Hepatocyte (in vitro differentiated cells): ENCODE data around the gene ORM2. TPM values are rescaled to one million over a fixed set of nuclear protein-coding genes. Genes with fewer than 3 reads are reported as not detected.

Source experiments
- DNase-seq: peaks from one replicate; pipeline ENCODE4 v3.0.0-alpha.2; 2016; ENCODE audit warnings: low spot score
- H2AFZ ChIP-seq: fragments of 200-600 bp; sonication (generic); 2 replicates; pipeline ENCODE4 v1.6.0; 2016; ENCODE audit warnings: antibody characterized with exemption, mild to moderate bottlenecking
- H3K27ac ChIP-seq: fragments of 200-600 bp; sonication (generic); 2 replicates; pipeline ENCODE4 v1.5.1; 2016; ENCODE audit warnings: mild to moderate bottlenecking
- H3K27me3 ChIP-seq: fragments of 200-600 bp; sonication (generic); 2 replicates; pipeline ENCODE4 v1.6.1; 2016
- H3K36me3 ChIP-seq: fragments of 200-600 bp; sonication (generic); replicated peaks from 2 replicates; pipeline ENCODE4 v1.5.1; 2016; ENCODE audit warnings: low read depth; ENCODE audit not compliant: insufficient read depth
- H3K4me1 ChIP-seq: fragments of 200-600 bp; sonication (generic); 2 replicates; pipeline ENCODE4 v1.5.1; 2016; ENCODE audit warnings: mild to moderate bottlenecking, moderate library complexity; ENCODE audit not compliant: insufficient read depth
- H3K4me2 ChIP-seq: fragments of 200-600 bp; sonication (generic); 2 replicates; pipeline ENCODE4 v1.6.0; 2016
- H3K4me3 ChIP-seq: fragments of 200-600 bp; sonication (generic); 2 replicates; pipeline ENCODE4 v1.5.1; 2016; ENCODE audit warnings: mild to moderate bottlenecking
- H3K79me2 ChIP-seq: fragments of 200-600 bp; sonication (generic); 2 replicates; pipeline ENCODE4 v1.6.0; 2017; ENCODE audit warnings: mild to moderate bottlenecking
- H3K9me2 ChIP-seq: fragments of 200-600 bp; sonication (generic); replicated peaks from 2 replicates; pipeline ENCODE4 v1.6.0; 2017; ENCODE audit warnings: mild to moderate bottlenecking; ENCODE audit not compliant: insufficient read depth
- H3K9me3 ChIP-seq: fragments of 200-600 bp; sonication (generic); 2 replicates; pipeline ENCODE4 v1.5.1; 2016; ENCODE audit warnings: low read depth, mild to moderate bottlenecking
- H4K20me1 ChIP-seq: fragments of 200-600 bp; sonication (generic); 2 replicates; pipeline ENCODE4 v1.6.0; 2016; ENCODE audit warnings: mild to moderate bottlenecking; ENCODE audit not compliant: insufficient read depth, poor library complexity, severe bottlenecking
- EZH2 ChIP-seq: fragments of 200-600 bp; sonication (generic); IDR thresholded peaks from 2 replicates; pipeline ENCODE4 v1.6.1; 2016; ENCODE audit warnings: antibody characterized with exemption, mild to moderate bottlenecking, borderline replicate concordance
- EZH2phosphoT487 ChIP-seq: fragments of 200-600 bp; sonication (generic); IDR thresholded peaks from one replicate; pipeline ENCODE4 v1.6.1; 2018; ENCODE audit warnings: antibody characterized with exemption, mild to moderate bottlenecking, low read depth, moderate library complexity; ENCODE audit not compliant: unreplicated experiment, severe bottlenecking
- WGBS: methylation state at CpG from one replicate; pipeline ENCODE4 v1.1.6; 2016; ENCODE audit warnings: low lambda C conversion rate; ENCODE audit errors: missing lambda C conversion rate; 5-methylcytosine and 5-hydroxymethylcytosine counted together
- polyA plus RNA-seq: library from polyadenylated mRNA; unstranded; fragments of >200 nt; fragmentation: Nextera tagmentation; extraction: Ambion mirVana; gene quantifications from 2 replicates; pipeline ENCODE4 v1.2.1, GENCODE V29; 2016
- total RNA-seq: library from RNA; depleted of rRNA; stranded (reverse); fragments of >200 nt; gene quantifications from 2 replicates; pipeline ENCODE4 v1.2.3, GENCODE V29; 2014
- TF ChIP-seq, protein P1 (sequence below): fragments of 200-600 bp; sonication (generic); IDR thresholded peaks from 2 replicates; pipeline ENCODE4 v1.5.1; 2016; ENCODE audit warnings: antibody characterized with exemption, mild to moderate bottlenecking; ENCODE audit not compliant: poor library complexity

Gene ORM2
- total and polyA plus RNA-seq, 2 experiments from 2014 or later: 52.0 to 136 TPM

DNA sequence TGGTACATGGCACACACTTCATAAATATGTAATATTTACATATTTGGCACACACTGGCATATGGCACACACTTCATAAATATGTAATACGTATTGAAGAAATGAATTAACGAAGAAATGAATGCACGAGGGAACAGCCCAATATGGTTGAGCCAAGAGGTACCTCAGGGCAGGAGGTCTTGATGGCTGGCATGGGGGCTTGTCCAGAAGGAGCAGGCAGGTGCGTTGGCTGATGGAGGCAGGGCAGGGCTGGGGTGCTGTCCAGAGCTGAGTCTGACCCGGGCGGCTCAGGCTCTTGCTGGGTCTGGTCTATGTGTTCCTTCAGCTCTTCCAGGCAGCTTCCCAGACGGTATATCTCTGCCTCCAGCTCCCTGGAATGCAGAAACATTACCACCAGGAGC, 31.9 kb downstream of the ORM2 start:
- H3K27me3 ChIP-seq: no peaks in the 10 kb centered on the region
- WGBS: 97% methylated on average over 7 of the region's 7 CpGs

DNA sequence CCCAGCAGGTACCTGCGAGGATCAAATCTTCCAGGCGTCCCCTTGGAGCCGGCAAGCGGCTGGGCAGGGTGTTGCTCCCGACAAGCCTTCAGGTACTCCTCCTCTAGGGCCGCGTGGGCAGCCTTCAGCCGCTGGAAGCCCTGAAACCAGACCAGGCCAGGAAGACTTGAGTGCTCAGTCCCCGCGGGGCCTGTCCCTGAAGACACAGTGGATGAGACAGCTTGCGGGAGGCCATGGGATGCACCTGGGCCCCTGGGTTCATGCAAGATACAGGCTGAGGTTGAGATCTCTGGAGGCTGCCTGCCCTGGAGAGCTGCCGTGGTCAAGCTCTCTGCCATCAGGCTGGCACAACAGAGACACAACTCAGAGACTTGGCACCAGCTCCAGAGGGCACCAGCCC, 32.7 kb downstream of the ORM2 start:
- Histone ChIP-seq H3K36me3 (peaks cover 6% of the 10 kb centered on the region), H3K27ac (no peak overlapping the region), H4K20me1 (no peaks in the 10 kb centered on the region), H3K4me1 (peaks cover 32% of the 10 kb centered on the region), H3K9me2 (no peaks in the 10 kb centered on the region), H3K27me3 (no peaks in the 10 kb centered on the region), H3K4me2 (no peak overlapping the region), H3K9me3 (no peaks in the 10 kb centered on the region), H3K79me2 (no peaks in the 10 kb centered on the region), H2AFZ (no peak overlapping the region), H3K4me3 (no peak overlapping the region)
- TF ChIP-seq, protein P1, sequence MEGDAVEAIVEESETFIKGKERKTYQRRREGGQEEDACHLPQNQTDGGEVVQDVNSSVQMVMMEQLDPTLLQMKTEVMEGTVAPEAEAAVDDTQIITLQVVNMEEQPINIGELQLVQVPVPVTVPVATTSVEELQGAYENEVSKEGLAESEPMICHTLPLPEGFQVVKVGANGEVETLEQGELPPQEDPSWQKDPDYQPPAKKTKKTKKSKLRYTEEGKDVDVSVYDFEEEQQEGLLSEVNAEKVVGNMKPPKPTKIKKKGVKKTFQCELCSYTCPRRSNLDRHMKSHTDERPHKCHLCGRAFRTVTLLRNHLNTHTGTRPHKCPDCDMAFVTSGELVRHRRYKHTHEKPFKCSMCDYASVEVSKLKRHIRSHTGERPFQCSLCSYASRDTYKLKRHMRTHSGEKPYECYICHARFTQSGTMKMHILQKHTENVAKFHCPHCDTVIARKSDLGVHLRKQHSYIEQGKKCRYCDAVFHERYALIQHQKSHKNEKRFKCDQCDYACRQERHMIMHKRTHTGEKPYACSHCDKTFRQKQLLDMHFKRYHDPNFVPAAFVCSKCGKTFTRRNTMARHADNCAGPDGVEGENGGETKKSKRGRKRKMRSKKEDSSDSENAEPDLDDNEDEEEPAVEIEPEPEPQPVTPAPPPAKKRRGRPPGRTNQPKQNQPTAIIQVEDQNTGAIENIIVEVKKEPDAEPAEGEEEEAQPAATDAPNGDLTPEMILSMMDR: no peak
- TF ChIP-seq EZH2: no peak
- no peak for TF ChIP-seq EZH2phosphoT487
- 97% methylated on average over 12 of the region's 12 CpGs for WGBS
- DNase-seq: no peak

More for the DNA sequence above, 31.9 kb downstream of the ORM2 start:
- Histone ChIP-seq H3K9me2 (no peaks in the 10 kb centered on the region), H2AFZ (no peak overlapping the region), H3K4me2 (no peak overlapping the region), H3K79me2 (no peaks in the 10 kb centered on the region), H3K9me3 (no peaks in the 10 kb centered on the region), H3K27ac (no peak overlapping the region), H3K4me1 (peaks cover 23% of the 10 kb centered on the region), H3K4me3 (no peak overlapping the region), H4K20me1 (no peaks in the 10 kb centered on the region), H3K36me3 (peaks cover 6% of the 10 kb centered on the region)
- DNase-seq: no peak
- TF ChIP-seq, protein P1: no peak
- TF ChIP-seq EZH2 (no peak), EZH2phosphoT487 (no peak)

DNA sequence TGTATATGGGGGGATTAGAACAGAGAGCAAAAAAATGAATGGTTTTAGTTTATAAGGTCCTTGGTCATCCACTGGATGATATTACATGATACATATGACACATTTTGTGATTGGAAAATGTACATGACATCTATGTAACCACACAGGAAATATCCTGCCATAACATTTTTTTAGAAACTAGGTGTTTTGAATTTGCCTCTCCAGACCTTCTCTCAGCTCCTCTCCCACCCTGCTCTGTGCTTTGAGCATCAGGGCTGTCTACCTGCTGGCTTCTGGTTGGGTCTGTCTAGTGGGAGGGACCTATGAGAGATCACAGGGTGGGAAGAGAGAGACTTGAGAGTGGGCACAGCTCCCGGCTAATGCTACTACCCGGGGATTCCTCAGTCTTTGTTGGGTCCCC, 33.8 kb downstream of the ORM2 start:
- Histone ChIP-seq H3K4me2 (no peak overlapping the region), H4K20me1 (no peaks in the 10 kb centered on the region), H3K9me3 (no peaks in the 10 kb centered on the region), H3K79me2 (no peaks in the 10 kb centered on the region), H2AFZ (no peak overlapping the region), H3K27me3 (no peaks in the 10 kb centered on the region), H3K4me3 (no peak overlapping the region), H3K27ac (no peak overlapping the region), H3K36me3 (peaks cover 6% of the 10 kb centered on the region), H3K9me2 (no peaks in the 10 kb centered on the region), H3K4me1 (peaks cover 32% of the 10 kb centered on the region)
- 78% methylated on average over 2 of the region's 2 CpGs for WGBS
- TF ChIP-seq EZH2 (no peak), EZH2phosphoT487 (no peak)
- TF ChIP-seq, protein P1: no peak
- no peak for DNase-seq
